HG02610 (cell line): ENCODE measurements around the gene PPT2.
"Not testable (repeated sequence)": the region's sequence is repeated elsewhere in the genome, so short reads cannot be mapped to it uniquely, and the experiment has no call there.

Source experiments
- ATAC-seq: cut with Tn5 transposase; IDR thresholded peaks from one replicate; pipeline ENCODE4 v1.9.1; 2021; ENCODE audit warnings: mild to moderate bottlenecking, moderate library complexity; ENCODE audit not compliant: unreplicated experiment

The PPT2 gene

GRCh38 chr6:32127409-32127716 is 26.6 kb upstream of the PPT2 start:
- no peak for ATAC-seq

GRCh38 chr6:32127717-32128592 is 26.0 kb upstream of the PPT2 start, which contains the start of gene ATF6B:
Gene ATF6B (minus strand): TSS chr6:32128246. CDS start chr6:32128207, 39 bp downstream.
- ATAC-seq, result peak; percentile 87

DNA sequence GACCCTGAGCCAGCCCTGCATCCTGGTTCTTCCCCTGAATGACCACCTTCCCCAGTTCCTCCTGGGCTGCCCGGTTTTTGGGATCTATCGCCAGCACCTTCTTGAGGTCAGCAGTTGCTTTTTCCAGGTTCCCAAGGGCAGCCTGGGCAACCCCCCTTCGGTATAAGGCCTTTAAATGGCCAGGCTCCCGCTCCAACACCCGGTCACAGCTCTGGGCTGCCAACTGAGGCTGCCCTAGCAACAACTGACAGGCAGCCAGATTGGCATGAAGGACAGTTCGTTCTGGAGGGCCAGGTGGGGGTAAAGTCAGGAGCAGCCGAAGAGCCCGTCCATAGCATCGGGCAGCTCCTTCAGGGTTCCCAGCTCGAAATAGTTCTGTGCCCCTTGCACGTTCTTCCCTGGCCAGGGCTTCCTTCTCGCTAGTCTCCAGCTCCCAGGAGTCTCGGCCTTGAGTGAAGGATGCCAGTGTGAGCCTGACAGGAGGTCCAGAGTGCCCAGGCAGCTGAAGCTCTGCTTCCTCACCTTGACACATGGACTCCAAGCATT is 25.1 kb upstream of the PPT2 start:
- no peak for ATAC-seq

DNA sequence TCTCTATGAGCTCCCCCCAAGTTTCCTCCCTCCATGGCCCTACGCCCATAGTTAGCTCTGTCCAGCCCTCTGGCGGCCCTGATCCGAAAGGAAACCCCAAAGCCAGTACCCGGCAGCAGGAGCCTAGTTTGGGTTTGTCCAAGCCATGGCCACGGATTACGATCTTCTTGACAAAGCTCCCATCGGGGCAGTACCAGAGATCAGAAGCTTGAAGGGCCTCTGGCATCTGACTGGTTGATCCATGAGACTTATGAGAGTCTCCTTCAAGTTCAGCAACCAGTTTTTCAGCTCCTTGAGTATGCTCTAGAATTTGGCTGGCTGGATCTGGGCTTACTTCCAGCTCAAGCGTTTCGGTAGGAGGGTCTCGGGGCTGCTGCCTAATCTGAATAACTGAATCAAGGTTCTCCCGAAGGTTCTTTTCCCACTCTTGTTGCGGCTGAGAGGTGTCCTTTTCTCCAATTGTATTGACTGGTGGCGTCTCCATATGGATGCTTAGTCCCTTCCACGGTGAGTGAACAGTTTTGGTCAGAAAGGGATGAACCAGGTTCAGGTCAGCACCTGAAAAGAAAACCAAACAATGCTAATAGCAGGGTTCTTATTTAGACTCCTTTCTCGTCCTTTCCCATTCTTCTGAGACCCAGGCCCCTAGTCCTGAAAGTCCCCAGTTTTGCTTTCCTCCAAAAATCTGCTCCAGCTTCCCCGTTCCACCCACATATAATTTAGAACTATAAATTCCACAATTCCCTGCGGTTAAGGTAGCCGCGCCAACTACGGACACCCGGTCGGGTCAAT is 24.4 kb upstream of the PPT2 start:
- ATAC-seq, result no peak

- ATAC-seq, result no peak
Measured at GRCh38 chr6:32131439-32131948, 22.4 kb upstream of the PPT2 start.

DNA sequence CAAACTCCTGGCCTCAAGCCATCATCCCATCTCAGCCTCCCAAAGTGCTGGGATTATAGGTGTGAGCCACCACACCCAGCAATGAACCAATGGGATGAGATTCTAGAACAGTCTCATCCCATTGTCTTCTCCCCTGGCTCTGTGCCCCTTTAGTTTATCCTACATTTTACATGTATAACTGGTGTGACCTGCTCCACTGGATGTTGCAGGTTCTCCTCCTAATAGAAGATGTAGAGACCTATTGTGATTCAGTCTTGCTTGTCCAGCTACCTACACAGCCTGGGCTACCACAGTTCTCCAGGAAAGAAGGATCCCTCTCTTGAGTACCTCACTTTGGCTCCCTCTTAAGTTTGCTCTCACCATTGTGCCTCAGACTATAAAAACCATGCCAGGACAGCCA is 21.8 kb upstream of the PPT2 start:
- ATAC-seq, result no peak

DNA sequence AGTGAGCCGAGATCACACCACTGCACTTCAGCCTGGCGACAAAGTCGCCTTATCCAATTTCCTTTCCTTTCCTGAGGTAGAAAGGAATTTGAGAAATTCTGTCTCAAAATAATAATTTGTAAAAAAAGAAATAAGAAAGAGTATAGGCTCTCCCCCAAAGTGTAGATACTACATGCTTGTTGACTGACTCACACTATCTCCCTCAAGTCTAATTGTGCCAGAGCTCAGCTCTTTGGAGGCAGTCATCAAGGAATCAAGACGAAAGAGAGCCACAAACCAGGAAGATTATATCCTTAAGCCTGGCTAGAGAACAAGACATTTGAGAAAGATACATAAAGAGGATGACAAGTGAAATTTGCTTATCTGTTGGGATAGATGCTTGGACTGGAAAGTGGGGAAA is 20.2 kb upstream of the PPT2 start:
- ATAC-seq, result no peak

GRCh38 chr6:32137454-32137853 is 16.5 kb upstream of the PPT2 start:
- no peak for ATAC-seq

- ATAC-seq, result no peak
Measured at GRCh38 chr6:32139590-32139989, 14.4 kb upstream of the PPT2 start.

DNA sequence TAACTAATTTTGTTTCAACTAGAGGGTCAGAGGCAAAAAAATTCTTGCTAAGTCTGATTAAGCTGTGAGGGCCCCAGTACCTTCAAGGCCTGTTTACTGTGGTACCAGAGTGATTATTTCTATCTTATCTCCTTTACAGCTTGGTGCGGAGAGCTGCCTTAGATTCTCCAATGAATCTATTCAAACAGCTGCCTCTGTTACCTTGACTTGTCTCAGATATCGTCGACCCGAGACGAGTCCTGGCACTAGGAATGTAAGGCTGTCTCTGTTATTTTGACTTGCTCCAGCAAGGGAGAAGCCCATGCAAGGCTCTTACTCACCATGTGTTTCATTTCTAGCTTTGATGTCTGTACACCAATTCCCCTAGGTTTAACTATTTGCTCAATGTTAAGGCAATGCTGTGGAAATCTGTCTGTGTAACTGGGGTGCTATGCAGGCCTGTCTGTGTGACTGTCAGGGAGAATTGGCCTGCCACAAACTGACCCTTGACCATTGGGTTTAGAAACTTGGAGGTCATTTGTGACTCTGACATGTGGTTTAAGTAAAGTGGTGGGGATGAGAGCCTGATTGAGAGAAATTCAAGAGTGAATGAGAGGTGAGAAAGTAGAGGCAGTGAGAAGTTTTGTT is 13.4 kb upstream of the PPT2 start:
- ATAC-seq, result no peak

DNA sequence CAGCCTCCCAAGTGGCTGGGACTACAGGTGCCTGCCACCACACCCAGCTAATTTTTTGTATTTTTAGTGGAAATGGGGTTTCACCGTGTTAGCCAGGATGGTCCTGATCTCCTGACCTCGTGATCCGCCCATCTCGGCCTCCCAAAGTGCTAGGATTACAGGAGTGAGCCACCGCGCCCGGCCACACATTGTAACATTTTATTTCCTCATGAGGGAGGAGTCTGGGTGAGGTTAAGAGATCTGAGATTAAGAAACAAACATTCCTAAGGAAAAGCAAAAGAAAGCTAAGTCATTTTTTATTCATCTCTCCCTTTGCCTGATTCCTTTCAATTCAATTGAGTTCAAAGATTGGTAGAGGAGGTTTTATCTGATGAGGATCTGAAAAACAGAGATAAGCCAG is 9.7 kb upstream of the PPT2 start:
- ATAC-seq, result not testable (repeated sequence)

GRCh38 chr6:32146287-32146686 is 7.7 kb upstream of the PPT2 start:
- ATAC-seq, result no peak

- ATAC-seq, result no peak
Measured at GRCh38 chr6:32146687-32147086, 7.3 kb upstream of the PPT2 start.

- no peak for ATAC-seq
Measured at GRCh38 chr6:32147401-32148132, 6.4 kb upstream of the PPT2 start.

DNA sequence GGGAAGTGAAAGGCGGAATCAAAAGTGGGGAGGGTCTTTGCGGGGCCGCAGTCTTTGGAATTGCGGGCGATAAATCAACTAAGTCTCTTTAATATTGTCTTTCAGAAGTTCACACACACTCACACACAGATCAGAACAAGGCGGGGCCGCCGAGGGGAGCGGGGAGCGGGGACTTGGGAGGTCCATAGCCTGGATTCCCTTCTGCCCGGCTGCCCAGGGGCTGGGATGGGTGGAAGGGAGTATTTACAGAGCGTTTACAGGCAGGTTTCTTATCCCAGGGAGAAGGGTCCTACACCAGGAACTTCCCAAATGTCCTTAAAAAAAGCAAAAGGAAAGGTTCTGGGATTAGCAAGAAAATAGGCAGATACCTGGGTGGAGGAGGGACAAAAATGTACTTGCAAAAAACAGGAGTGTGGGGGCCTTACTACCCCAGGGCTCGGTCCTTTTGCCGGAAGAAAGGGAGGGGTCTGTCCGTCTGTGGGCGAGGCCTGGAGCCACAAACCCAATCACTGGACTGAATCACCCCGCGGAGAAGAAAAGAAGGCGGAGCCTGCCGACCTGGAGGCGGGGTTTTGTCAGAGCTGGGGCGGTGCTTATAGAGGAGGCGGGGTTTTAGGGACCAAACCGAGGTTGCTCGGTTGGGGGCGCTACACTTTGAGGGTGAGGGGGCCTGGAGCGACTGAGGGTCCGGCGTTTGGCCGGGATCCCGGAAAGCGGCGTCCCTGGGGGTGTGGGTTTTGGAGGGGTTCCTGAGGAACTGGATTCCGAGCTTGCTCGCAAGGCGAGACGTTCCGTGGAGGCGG is 5.5 kb upstream of the PPT2 start:
- ATAC-seq, result no peak

DNA sequence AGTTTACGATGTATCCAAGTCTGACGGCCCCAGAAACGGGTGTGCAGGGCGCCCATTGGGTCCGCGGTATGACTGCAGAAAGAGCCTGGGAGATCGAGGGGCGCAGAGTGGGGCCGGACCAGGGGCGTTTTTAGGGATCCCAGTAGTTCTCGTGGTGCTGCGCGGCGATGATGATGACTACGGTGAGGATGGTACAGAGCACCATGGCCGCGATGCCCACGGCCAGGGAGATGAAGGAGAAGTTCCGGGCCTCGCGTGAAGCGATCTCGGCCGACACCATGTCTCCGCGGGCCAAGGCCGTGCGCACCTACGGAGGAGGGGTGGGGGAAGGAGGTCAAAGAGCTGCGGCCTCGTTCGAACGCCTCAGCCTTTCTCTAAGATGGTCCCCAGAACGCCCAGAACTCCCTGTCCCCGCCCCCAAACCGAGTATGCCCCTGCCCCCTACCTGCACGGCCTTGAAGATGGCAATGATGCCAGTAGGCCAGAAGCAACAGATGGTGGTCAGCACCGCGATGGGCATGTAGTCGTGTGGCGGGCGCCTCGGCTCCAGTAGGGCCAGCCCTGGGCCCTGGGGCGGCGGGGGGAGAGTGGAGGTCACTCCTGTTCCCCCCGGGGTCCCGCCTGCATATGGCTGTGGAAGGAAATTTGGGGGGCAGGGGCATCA is 4.7 kb upstream of the PPT2 start:
- ATAC-seq, result no peak

DNA sequence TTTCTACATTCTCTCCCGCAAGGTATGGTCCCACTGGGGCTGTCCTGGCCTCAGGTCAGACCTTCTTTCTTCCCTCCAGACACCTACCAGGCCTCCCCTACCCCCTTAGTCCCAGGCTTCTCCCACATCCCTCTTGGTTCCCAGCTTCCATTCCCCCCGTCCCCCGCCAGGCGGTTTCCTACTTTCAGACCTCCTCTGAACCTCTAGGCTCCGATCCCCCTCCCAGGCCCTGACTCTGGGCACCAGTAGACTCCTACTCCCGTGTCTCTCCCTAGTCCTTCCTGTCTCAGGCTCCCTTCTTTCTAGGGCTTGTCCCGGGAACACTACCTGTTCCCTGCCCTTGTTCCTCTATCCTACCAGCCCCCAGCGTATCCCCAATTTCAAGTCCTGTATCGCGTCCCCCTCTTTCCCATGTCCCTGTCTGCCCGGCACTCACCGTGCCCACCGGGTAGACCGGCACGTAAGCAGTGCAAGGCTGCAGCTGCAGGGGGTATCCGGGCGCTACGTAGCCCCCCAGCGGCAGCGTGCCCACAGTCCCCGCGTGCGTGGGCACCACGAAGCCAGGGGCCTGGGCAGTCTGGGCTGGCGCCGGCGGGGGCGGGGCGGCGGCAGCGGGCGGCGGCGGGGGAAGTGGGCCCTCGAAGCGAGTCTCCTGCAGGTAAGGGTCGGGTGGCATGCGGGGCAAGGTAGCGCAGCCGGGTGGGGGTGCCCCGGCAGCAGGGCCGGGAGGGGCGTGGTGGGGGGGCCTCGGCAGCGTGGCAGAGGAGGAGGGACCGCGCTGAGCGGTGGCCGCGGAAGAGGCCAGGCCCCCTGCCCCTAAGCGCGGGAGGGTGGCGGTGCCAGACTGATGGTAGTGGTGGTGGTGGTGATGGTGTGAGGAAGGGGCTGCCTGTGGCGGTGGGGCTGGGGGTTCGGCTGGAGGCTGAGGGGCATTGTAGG is 3.7 kb upstream of the PPT2 start:
- no peak for ATAC-seq

DNA sequence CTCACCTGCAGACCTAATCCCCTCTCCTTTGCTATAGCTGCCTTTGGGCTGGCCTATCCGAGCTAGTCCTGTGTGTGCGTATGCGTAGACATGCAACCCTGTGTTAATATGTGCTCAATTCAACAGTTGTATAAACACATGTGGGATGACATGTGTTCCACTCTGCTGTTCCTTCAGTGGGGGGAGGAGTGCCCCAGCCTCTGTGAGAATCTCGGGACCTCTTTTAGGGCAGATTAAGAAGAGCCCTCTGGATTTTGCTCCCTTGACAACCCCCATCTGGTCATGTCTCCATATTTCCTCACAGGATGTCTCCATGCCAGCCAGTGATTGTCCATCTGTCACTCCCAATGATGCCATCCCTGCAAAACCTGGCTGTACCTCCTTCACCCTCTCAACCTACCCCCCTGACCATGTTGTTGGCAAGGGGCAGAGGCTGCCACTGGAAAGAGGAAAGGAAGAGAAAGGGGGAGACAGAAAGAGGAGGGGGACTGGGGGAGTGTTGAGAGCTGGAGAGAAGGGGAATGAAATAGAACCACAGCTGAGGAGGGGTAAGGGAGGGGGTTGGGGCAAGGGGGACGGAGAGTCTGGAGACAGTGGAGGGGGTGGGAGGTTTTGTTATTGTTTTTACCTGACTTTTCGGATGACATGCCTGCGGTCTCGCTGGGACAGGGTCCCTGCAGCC is 2.6 kb upstream of the PPT2 start:
- ATAC-seq, result no peak
